Immature natural killer cell (primary cell): ENCODE results near the gene LIN7B. TPM values are rescaled to one million over a fixed set of nuclear protein-coding genes. Genes with fewer than 3 reads are reported as not detected.

Experiments
- DNase-seq, 3 donors: peaks; one replicate each; pipeline ENCODE4 v3.0.0; 2022; ENCODE audit warnings: mixed read lengths in 1 of 3
- H3K27ac Mint-ChIP-seq, 6 donors: one replicate each; pipeline ENCODE4 v1.8.0; 2020; ENCODE audit warnings: mixed read lengths in 6 of 6, mild to moderate bottlenecking in 5 of 6, inconsistent platforms in 4 of 6, moderate library complexity in 3 of 6
- H3K27me3 Mint-ChIP-seq, 3 donors: one replicate each; pipeline ENCODE4 v1.8.0; 2020 to 2021; ENCODE audit warnings: low read depth in 3 of 3, mild to moderate bottlenecking in 3 of 3, mixed read lengths in 3 of 3, moderate library complexity in 3 of 3, inconsistent platforms in 1 of 3
- H3K36me3 Mint-ChIP-seq, 3 donors: one replicate each; pipeline ENCODE4 v1.8.0; 2020; ENCODE audit warnings: mixed read lengths in 3 of 3, inconsistent platforms in 2 of 3, mild to moderate bottlenecking in 2 of 3
- H3K4me1 Mint-ChIP-seq, 2 donors: one replicate each; pipeline ENCODE4 v1.8.0; 2020; ENCODE audit warnings: inconsistent platforms in 2 of 2, mild to moderate bottlenecking in 2 of 2, mixed read lengths in 2 of 2, moderate library complexity in 1 of 2
- H3K4me3 Mint-ChIP-seq, 5 donors: one replicate each; pipeline ENCODE4 v1.8.0; 2020; ENCODE audit warnings: mild to moderate bottlenecking in 5 of 5, mixed read lengths in 5 of 5, inconsistent platforms in 3 of 5, moderate library complexity in 3 of 5
- H3K9me3 Mint-ChIP-seq, 6 donors: one replicate each; pipeline ENCODE4 v1.8.0; 2020; ENCODE audit warnings: mild to moderate bottlenecking in 6 of 6, mixed read lengths in 6 of 6, inconsistent platforms in 4 of 6, moderate library complexity in 3 of 6
- polyA plus RNA-seq, 3 donors: library from polyadenylated mRNA; unstranded; fragments of 300-500 nt; fragmentation: Illumina TruSeq; gene quantifications; one replicate each; pipeline ENCODE4 v1.2.3, GENCODE V29; 2021

The LIN7B gene
- polyA plus RNA-seq, 3 donors from 2014 or later, result 3.2 to 6.9 (median 5.6) TPM

DNA sequence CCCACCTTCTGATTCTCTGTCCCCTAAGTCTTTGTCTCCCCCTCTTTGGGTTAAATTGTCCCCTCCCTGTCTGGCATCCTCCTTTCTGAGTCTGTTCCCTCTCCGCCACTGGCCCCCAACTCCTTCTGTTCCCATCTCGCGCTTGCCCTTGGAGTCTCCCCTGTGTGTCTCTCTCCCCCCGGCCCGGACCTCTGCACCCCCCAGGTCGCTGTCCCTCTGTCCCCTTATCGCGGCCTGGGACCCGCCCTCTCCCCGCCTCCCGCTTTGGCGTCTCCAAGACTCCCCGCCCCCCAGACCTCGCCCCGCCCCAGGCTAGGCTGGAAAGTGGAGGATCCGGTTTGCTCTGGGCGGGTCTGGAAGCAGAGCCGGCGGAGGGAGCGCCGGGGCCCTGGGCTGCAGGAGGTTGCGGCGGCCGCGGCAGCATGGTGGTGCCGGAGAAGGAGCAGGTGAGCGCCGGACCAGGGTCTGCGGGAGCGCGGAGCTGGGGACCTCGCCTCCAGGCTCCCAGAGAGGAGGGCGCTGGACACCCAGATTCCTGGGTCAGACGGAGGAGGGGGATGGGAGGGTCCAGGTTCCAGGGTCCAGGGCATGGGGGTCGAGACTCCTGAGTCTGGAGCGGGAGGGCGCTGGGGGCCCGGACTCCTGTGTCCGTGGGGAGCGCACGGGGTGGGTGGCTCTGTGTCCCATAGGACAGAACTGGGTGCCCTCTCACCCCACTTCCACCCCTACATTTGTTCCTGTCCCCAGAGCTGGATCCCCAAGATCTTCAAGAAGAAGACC lies 43.5 kb downstream of the LIN7B start, which contains the start of gene TRPM4:
Gene TRPM4 (plus strand): TSS at position 348 of the 780 bp plus-strand sequence. CDS start 75 bp downstream, at position 423.
- peaks cover 10 to 25% (median 13%) of the 10 kb centered on the region in 3 donors for H3K27me3 Mint-ChIP-seq
- peaks cover 5 to 7% of the 10 kb centered on the region in 2 donors for H3K4me1 Mint-ChIP-seq
- H3K27ac Mint-ChIP-seq, result no peak within 1 kb of the TSS
- H3K36me3 Mint-ChIP-seq, result peaks cover 0 to 4% (median 3%) of the 10 kb centered on the region in 3 donors
- peaks cover 0 to 3% (median 0%) of the 10 kb centered on the region in 6 donors for H3K9me3 Mint-ChIP-seq
- H3K4me3 Mint-ChIP-seq, result peak within 1 kb of the TSS in 2 of 5 donors; percentile 6 to 34
- DNase-seq, result no peak

DNA sequence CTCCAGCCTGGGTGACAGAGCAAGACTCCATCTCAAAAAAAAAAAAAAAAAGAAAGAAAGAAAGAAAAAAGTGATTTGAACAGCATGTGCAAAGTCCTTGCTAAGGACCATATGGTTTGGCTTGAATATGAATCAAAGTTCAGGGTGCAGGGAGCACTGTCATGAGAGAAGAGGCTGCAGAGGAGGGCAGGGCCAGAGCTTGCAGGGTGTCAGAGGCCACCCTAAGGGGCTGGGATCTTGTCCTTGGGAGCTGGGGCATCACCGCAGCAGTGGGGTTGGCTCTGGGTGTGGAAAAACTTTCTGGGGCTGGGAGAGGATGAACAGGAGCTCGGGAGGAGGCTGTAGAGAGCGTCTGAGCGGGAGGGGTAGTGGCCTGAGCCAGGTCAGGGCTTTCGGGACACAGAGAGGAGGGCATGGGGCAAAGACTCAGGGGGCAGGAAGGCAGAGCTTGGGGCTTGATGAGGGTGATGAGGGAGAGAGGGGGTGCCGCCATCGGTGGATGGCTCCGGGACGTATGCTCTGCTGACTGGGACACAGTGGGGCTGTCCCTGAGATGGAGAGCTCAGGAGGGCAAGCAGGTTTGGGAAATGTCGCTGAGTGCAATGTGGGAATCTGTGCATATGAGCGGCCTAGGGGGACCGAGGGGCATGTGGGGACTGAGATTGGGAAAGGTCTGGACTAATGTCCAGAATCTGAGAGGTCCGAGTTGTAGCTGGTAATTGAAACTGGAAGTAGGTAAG lies 46.5 kb downstream of the LIN7B start:
- Mint-ChIP-seq H3K4me1 (peaks cover 5 to 7% of the 10 kb centered on the region in 2 donors), H3K27me3 (peaks cover 6 to 18% (median 13%) of the 10 kb centered on the region in 3 donors), H3K27ac (no peak overlapping the region), H3K36me3 (peaks cover 0 to 3% (median 0%) of the 10 kb centered on the region in 3 donors), H3K9me3 (no peaks in the 10 kb centered on the region), H3K4me3 (no peak overlapping the region)
- no peak for DNase-seq

DNA sequence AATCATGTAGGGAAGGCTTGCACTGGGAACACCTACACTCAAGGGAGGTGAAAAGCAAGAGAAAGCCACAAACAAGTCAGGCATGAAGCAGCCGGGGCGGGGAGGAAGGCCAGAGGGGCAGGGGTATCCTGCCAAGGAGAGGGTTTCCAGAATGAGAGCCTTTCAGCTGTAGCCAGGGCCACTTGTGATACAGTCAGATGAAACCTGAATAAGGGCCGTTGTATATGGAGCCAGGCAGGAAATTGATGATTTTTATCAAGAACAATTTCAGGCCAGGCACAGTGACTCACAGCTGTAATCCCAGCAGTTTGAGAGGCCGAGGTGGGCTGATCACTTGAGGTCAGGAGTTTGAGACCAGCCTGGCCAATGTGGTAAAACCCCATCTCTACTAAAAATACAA lies 47.8 kb downstream of the LIN7B start:
- no peak overlapping the region for H3K4me3 Mint-ChIP-seq
- no peak overlapping the region for H3K27ac Mint-ChIP-seq
- H3K4me1 Mint-ChIP-seq, result peaks cover 5 to 7% of the 10 kb centered on the region in 2 donors

DNA sequence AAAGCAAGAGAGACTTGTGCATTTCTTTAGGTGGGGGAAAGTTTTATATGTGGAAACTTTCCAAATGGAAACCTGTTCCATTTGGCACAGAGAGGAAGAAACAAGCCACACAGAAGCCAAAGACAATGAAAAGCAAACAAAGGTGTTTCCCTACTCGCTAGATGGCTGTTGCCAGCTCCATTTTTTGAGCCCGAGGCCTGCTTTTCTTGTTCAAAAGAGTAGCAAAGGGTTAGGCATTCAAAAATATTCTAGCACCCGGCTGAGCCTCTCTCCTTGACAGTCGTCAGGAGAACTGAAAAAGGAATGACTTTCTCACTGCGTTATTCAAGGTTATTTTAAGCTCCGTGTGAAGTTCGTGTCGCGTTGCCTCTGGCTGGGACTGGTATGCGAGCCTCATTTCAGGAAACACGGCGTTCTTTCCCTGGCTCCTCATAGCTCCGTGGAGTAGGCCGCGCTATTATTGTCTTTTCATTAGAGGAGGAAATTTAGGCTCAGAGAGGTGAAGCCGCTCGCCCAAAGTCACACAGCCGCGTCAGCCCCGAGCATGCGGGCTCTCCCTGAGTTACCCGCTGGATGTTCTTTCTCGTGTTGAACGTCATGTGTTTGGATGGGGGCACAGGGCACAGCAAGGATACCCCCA lies 51.1 kb downstream of the LIN7B start:
- Mint-ChIP-seq H3K4me1 (no peaks in the 10 kb centered on the region), H3K9me3 (no peaks in the 10 kb centered on the region), H3K27ac (no peak overlapping the region), H3K36me3 (no peaks in the 10 kb centered on the region), H3K27me3 (peaks cover 0 to 5% (median 2%) of the 10 kb centered on the region in 3 donors), H3K4me3 (no peak overlapping the region)
- no peak for DNase-seq

More for the DNA sequence above, 47.8 kb downstream of the LIN7B start:
- H3K9me3 Mint-ChIP-seq, result no peaks in the 10 kb centered on the region
- peaks cover 0 to 3% (median 0%) of the 10 kb centered on the region in 3 donors for H3K36me3 Mint-ChIP-seq
- H3K27me3 Mint-ChIP-seq, result peaks cover 6 to 17% (median 13%) of the 10 kb centered on the region in 3 donors
- DNase-seq, result no peak

DNA sequence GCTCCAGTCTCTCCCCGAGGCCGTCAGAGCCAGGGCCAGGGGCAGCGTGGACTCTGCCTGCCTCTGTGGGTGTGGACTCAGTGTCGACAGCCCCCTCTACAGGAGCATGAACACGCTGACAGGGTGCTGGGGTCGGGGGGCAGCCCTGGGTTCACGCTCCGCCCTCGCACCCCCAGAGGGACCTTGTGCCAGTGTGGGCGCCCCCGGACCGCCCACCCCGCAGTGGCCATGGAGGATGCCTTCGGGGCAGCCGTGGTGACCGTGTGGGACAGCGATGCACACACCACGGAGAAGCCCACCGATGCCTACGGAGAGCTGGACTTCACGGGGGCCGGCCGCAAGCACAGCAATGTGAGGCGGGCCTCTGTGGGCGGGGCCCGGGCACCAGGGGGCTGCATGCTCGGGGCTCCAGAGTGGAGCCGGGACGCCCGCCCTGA lies 51.7 kb downstream of the LIN7B start:
- H3K36me3 Mint-ChIP-seq, result no peaks in the 10 kb centered on the region
- H3K4me3 Mint-ChIP-seq, result no peak overlapping the region
- peaks cover 0 to 5% (median 3%) of the 10 kb centered on the region in 3 donors for H3K27me3 Mint-ChIP-seq
- no peak for DNase-seq
- H3K4me1 Mint-ChIP-seq, result no peaks in the 10 kb centered on the region
- no peaks in the 10 kb centered on the region for H3K9me3 Mint-ChIP-seq
- H3K27ac Mint-ChIP-seq, result no peak overlapping the region

DNA sequence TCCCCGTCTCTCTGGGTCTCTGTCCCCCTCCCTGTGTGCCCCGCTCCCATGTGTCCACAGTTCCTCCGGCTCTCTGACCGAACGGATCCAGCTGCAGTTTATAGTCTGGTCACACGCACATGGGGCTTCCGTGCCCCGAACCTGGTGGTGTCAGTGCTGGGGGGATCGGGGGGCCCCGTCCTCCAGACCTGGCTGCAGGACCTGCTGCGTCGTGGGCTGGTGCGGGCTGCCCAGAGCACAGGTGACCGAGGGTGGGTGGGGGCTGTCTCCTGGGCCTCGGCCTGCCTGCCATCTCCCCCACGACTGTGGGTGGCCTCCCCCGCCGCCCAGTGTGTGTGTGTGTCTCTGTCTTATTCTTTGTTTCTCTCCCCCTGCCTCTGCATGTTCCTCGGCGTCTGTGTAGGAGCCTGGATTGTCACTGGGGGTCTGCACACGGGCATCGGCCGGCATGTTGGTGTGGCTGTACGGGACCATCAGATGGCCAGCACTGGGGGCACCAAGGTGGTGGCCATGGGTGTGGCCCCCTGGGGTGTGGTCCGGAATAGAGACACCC lies 53.8 kb downstream of the LIN7B start:
- Mint-ChIP-seq H3K4me1 (no peaks in the 10 kb centered on the region), H3K36me3 (no peaks in the 10 kb centered on the region), H3K9me3 (no peaks in the 10 kb centered on the region), H3K27me3 (peaks cover 0 to 5% (median 3%) of the 10 kb centered on the region in 3 donors), H3K4me3 (no peak overlapping the region), H3K27ac (no peak overlapping the region)
- no peak for DNase-seq

Other genes with a start within 250 kb of the LIN7B start
- gene PLEKHA4, start 245.8 kb upstream of the LIN7B start, polyA plus RNA-seq, result 1 to 10 TPM; 3.0 to 5.9 (median 4.8) TPM
- gene PPP1R15A, start 241.9 kb upstream of the LIN7B start, polyA plus RNA-seq, result 100 to 1,000 TPM in 1 of 3 donors, 10 to 100 TPM in 2; 41.7 to 149 (median 48.8) TPM
- gene TULP2, start 215.6 kb upstream of the LIN7B start, polyA plus RNA-seq, result not detected
- 100 to 1,000 TPM in 1 of 3 donors, 10 to 100 TPM in 2; 76.7 to 219 (median 89.7) TPM for gene NUCB1, start 214.1 kb upstream of the LIN7B start, polyA plus RNA-seq
- gene DHDH, start 180.7 kb upstream of the LIN7B start, polyA plus RNA-seq, result 1 to 10 TPM in 1 of 3 donors, not detected in 2; 1.3 TPM
- 100 to 1,000 TPM in 2 of 3 donors, 10 to 100 TPM in 1; 88.6 to 137 (median 106) TPM for gene BAX, start 159.5 kb upstream of the LIN7B start, polyA plus RNA-seq
- gene FTL, start 149.1 kb upstream of the LIN7B start, polyA plus RNA-seq, result 1,000 to 10,000 TPM; 3,472 to 4,403 (median 4,065) TPM
- gene GYS1, start 121.1 kb upstream of the LIN7B start, polyA plus RNA-seq, result 10 to 100 TPM; 16.0 to 40.3 (median 32.9) TPM
- gene RUVBL2, start 120.5 kb upstream of the LIN7B start, polyA plus RNA-seq, result 10 to 100 TPM; 64.0 to 72.7 (median 64.2) TPM
- not detected for gene LHB, start 97.3 kb upstream of the LIN7B start, polyA plus RNA-seq
- not detected for gene CGB3, start 90.0 kb upstream of the LIN7B start, polyA plus RNA-seq
- not detected for gene CGB2, start 82.5 kb upstream of the LIN7B start, polyA plus RNA-seq
- not detected for gene CGB1, start 77.5 kb upstream of the LIN7B start, polyA plus RNA-seq
- gene CGB5, start 70.5 kb upstream of the LIN7B start, polyA plus RNA-seq, result not detected
- not detected for gene CGB8, start 65.3 kb upstream of the LIN7B start, polyA plus RNA-seq
- gene CGB7, start 56.6 kb upstream of the LIN7B start, polyA plus RNA-seq, result not detected
- not detected for gene NTF4, start 49.6 kb upstream of the LIN7B start, polyA plus RNA-seq
- not detected for gene KCNA7, start 41.7 kb upstream of the LIN7B start, polyA plus RNA-seq
- 10 to 100 TPM; 42.6 to 84.4 (median 48.8) TPM for gene SNRNP70, start 28.9 kb upstream of the LIN7B start, polyA plus RNA-seq
- 1 to 10 TPM; 2.6 to 5.5 (median 3.6) TPM for gene C19orf73, start 4.8 kb downstream of the LIN7B start, polyA plus RNA-seq
- under 1 TPM in 2 of 3 donors, not detected in 1; 0.07 to 0.58 TPM for gene PPFIA3, start 5.2 kb downstream of the LIN7B start, polyA plus RNA-seq
- gene HRC, start 41.0 kb downstream of the LIN7B start, polyA plus RNA-seq, result not detected
- gene TRPM4, start 43.4 kb downstream of the LIN7B start, polyA plus RNA-seq, result under 1 TPM in 1 of 3 donors, not detected in 2; 0.17 TPM
- gene SLC6A16, start 210.8 kb downstream of the LIN7B start, polyA plus RNA-seq, result 1 to 10 TPM; 3.0 to 9.0 (median 4.4) TPM
- gene CD37, start 221.0 kb downstream of the LIN7B start, polyA plus RNA-seq, result 100 to 1,000 TPM; 104 to 179 (median 106) TPM
- not detected for gene TEAD2, start 248.0 kb downstream of the LIN7B start, polyA plus RNA-seq
- gene DKKL1, start 249.5 kb downstream of the LIN7B start, polyA plus RNA-seq, result not detected